Left kidney (tissue), 2 donors: Measurements from ENCODE around the gene TEX19. TPM values are rescaled to one million over a fixed set of nuclear protein-coding genes. Genes with fewer than 3 reads are reported as not detected.
"Not testable (repeated sequence)": the region's sequence is repeated elsewhere in the genome, so short reads cannot be mapped to it uniquely, and the experiment has no call there.

Experiments
- DNase-seq: peaks from one replicate; pipeline ENCODE4 v3.0.0-alpha.2; 2013
- polyA plus RNA-seq: library from polyadenylated mRNA; unstranded; fragments of 120-200 nt; gene quantifications from one replicate; pipeline ENCODE4 v1.2.1, GENCODE V29; 2013; ENCODE audit not compliant: insufficient read length

Gene TEX19
- polyA plus RNA-seq, 1 donor = not detected

DNA sequence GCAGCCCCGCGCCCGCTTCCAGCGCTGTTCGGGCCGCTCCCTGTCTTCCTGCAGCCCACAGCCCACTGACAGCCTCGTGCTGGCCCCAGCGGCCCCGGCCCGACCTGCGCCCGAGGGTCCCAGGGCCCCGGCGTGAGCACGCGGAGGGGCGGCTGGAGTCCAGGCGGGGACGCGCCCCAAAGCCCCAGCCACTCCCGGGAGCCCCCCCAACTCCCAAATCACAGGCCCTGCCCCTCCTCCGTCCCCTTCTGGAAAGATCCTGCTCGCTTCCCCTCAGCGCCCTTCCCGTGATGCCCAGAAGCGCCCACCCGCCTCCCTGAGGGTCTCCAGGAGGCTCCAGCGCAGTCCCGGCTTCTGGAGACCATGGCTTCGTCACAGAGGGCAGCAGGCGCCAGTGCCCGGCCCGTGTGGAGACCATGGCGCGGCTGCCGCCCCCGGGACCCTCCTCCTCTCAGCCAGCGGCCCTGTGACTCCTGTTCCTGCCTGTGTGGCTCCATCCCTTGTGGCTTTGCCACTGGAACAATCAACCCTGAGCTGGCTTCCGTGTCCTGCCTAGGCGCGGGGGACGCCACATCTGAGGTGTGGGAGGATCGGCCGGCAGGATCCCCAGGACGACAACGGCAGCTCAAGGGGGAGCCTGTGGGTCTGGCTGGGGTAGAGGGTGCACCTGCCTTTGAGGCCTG, 16.5 kb downstream of the TEX19 start:
- no peak for DNase-seq

DNA sequence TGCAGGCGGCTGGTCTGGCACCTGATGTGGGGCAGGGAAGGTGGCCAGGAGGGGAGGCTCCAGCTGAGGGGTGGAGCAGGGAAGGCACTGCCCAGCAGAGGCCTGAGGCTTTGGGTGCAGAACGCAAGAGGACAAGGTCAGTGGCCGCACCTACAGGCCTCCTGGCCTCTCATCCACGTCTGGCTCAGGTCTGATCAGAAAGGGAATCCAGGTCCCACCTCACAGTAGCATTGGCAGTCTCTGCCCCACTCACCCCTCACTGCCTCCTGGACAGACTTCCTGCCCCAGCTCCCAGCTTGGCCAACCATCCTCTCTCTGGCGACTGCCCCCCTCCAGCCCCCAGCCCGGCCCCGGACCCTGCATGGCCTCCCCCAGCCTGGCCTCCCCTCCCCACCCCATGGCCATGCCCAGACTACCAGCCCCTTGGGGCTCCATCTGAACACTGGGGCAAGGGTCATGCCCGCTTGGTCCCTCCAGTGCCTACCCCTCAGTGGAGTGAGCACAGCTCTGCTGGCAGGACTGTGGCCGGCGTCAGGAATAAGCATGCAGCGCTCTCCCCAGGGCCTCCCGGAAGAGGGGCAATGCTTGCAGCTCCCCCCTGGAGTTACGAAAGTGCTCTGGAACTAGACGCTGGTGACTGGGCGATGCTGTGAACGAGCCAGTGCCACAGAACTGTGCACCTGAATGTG, 17.1 kb downstream of the TEX19 start:
- no peak for DNase-seq

DNA sequence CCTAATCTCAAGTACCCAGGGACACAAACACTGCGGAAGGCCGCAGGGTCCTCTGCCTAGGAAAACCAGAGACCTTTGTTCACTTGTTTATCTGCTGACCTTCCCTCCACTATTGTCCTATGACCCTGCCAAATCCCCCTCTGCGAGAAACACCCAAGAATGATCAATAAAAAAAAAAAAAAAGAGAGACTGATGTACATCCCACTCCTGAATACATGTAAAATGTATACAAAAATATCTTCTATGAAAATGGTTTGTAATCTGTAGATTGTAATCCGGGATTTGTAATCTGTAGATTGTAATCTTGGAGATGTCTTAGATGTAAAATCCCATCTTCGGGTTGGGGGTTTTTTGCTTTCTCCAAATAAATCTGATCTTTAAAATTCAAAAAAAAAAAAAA, 18.2 kb downstream of the TEX19 start:
- DNase-seq = not testable (repeated sequence)

DNA sequence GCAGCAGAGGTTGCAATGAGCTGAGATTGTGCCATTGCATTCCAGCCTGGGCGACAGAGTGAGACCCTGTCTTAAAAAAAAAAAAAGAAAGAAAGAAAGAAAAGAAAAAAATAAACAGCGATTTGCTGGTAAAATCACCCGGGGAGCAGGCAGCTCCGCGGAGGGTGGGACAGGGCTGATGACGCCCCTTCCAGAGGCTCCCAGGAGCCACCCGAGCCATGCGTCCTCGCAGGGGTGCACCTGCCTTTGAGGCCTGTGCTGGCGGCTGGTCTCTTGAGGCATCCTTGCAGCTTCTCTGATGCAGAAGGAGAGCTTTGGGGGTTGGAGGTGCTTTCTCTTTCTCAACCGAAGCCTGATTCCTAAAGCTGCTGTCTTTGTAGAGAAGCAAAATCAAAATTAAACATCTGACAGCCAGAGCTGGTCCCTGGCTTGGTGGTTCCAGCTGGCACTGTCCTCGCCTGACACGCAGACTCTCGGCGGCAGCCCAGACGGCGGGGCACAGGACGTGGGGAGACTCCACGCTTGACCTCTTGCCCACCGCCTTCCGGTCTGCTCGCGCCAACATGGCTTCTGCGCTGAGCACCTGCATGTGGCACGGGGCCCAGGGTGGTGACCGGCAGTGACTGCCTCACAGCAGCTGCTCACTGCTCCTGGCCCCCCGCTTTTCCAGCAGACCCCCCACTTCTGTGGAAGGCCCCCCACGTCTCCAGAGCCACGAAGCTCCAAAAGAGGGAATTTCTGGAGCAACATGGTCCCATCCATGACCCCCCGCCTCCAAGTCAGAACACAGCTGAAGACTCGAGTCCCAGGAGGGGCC, 19.1 kb downstream of the TEX19 start:
- no peak for DNase-seq

DNA sequence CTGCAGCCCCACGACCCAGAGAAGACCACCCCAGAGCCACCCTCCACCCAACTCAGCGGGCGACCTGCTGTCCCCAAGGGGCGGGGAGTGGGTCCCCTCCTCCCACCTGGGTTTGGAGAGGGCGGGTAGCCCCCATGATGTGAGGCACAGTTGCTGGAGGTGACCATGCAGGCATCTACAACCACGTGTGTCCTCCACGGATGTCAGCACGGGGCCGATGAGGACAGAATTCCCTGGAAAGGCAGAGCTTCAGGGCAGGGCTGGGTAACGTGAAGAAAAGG, 19.6 kb downstream of the TEX19 start:
- DNase-seq = no peak

DNA sequence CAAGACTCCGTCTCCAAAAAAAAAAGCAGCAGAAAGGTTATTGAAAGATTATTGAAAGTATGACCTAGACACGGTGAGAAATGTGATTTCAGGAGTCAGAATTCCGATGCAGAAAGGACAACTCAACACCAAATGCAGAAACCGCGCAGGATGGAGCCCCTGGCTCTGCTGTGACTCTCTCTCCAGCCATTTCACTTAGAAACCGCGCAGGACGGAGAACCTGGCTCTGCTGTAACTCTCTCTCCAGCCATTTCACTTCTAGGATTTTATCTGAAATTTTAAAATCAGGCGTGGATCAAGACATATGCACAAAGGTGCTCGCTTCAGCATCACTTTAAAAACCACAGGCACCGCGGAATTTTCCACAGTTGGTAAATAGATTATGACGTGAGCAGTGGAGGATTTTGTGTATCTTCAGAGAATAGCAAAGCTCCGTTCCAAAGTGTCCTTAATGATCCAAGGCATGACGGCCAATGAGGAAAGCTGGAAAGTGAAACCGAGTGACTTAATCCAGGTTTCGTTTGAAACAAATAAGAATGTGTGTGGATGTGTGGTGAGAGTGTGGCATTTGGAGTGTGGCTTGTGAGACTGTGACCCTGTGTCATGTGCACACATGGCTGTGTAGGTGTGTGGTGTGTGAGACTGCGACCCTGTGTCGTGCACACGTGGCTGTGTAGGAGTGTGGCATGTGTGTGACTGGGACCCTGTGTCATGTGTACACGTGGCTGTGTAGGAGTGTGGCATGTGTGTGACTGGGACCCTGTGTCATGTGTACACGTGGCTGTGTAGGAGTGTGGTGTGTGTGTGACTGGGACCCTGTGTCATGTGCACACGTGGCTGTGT, 22.0 kb downstream of the TEX19 start:
- DNase-seq = no peak

DNA sequence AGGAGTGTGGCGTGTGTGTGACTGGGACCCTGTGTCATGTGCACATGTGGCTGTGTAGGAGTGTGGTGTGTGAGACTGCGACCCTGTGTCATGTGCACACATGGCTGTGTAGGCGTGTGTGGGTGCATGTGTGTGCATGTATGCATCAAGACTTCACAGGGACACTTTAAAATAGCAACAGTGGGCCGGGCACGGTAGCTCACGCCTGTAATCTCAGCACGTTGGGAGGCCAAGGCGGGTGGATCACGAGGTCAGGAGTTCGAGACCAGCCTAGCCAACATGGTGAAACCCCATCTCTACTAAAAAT, 22.6 kb downstream of the TEX19 start:
- DNase-seq = not testable (repeated sequence)

DNA sequence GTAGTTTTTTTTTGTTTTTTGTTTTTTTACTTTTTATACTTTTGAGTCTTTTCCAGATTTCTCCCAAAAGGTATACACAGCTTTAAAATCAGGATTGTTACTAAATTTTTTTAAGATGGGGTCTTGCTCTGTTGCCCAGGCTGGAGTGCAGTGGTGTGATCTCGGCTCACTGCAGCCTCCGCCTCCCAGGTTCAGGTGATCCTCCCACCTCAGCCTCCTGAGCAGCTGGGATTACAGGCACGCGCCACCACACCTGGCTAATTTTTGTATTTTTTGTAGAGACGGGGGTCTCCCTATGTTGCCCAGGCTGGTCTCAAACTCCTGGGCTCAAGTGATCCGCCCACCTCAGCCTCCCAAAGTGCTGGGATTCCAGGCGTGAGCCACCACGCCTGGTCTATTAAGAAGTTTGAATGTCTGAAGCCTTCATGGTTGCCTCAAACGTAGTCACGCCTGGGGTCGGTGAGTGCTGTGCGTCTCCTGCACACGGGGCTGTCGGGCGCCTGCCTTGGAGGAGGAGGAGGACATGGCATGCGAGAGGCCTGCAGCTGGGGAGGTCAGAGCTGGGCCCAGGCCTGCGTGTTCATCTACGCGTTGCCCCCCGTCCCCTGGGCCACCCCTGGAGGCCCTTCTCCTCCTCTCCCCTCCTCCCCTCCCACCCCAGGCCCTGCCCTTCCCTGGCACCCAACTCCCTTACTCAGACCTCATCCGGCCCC, 23.3 kb downstream of the TEX19 start:
- not testable (repeated sequence) for DNase-seq

DNA sequence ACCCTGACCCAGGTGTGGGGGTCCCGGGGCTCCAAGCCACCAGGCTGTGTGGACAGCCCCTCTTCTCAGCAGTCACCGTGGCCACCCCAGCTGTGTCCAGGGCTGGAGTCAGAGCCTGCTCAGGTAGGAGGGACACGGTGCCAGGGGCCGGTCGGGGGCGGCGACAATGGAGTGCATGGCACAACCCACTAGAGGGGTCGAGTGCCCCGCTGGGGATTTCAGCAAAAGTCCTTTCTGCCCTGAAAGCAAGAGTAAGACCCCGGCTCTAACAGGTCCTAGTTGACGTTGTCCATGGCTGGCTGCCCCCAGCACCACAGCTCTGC, 23.8 kb downstream of the TEX19 start:
- no peak for DNase-seq

DNA sequence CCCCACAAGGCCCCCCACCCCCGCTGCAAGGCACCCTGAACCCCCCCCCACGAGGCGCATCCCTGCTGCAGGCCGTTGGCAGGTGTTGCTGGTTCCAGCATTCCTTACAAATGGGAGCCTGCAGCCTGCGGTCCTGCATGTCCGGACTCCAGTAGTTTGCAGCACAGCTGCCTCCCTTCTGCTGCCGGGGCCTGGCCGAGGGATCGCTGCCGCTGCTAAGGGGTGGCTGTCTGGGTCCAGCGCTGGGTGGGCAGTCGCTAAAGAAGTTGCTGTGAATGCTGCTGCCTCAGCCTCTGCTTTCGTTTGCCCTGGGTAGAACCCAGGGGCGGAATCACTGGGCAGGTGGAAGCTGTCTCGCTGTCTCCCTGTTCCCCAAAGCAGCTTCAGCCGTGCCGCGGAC, 24.4 kb downstream of the TEX19 start:
- no peak for DNase-seq

DNA sequence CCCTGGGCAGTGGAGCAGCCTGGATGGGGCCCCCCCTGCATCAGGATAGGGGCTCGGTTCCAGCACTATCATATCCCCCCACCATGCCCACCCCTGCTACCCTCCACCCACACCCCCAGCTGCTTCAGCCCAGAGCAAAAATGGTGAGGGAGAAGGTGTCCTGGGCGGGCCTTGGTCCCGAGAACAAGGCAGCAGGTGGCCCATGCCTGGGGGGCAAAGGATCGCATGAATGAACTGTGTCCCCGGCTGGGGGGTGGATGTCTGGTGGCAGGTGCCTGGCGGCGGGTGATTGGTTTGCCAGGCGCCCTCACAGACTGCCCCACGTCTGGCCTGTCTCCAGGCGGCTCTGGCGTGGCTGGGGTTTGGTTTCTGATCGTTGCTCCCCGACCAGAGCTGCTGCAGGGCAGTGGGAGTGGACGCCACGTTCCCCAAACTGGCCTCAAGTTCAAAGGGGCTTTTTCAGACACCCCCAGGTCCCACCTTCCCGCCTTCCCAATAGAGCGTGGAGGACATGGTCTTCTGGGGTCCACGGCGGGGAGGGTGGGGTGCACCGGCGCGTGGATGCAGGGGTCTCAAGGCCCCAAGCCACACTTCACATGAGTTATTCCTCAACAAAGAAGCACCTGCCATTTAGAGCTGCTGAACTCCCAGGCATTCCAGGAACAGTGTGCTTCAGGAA, 25.1 kb downstream of the TEX19 start:
- no peak for DNase-seq

DNA sequence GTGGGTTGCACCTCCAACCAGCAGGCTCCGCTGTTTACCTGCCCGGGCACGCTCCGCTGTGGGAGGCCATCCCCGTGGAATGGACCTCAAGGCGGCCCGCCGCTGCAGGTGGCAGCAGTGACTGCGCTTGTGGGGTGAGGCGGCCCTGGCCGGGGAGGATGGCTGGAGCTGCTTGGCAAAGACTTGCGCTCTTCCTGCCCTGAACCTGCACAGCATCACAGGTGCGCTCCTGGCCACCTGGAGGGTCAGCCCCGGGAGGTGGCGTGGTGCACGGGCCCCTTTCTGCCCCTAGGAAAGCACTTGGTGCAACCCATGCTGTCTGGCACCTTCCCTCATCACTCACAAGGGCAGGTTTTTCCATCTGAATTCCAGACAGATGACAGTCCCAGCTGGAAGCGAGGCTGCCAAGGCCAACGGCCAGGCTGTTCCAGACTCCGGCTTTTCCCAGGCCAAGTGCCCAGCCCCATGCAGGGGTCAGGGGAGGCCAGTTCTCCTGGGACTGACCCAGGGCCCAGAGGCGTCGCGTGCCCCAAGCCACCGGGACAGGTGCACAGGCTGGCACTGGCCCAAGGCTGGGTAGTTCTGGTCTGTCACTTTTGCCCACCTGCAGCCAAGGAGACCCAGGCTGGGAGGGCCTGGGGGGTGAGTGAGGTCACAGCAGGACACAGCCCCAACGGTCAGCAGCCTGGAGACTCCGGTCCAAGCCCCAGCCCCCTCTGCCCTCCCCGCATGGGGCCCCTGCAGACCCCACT, 25.9 kb downstream of the TEX19 start:
- no peak for DNase-seq

DNA sequence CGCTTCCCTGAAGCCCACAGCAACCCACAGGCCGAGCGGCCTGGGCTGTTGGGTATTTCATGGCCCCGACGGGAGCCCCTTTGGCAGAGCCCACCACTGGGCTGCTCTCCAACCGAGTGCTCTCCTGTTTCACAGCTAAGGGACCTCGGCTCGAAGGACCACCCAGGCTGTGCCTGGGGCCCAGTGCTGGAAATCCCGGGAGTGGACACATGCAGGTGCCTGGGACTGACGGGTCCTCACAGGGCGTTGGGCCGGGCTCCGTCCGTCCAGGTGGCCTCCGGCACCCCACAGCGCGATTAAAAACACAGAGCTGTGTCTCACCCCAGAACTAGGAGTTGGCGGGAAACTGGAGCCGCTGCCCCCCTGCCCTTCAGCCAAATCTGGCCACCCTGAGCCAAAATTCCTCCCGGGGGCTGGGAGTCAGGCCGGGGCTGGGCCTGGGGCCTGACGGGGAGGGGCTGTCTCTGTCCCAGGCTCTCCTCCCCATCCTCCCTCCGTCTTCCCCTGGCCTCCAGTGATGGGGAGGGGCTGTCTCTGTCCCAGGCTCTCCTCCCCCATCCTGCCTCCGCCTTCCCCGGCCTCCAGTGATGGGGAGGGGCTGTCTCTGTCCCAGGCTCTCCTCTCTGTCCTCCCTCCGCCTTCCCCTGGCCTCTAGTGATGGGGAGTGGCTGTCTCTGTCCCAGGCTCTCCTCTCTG, 26.7 kb downstream of the TEX19 start:
- DNase-seq = no peak

DNA sequence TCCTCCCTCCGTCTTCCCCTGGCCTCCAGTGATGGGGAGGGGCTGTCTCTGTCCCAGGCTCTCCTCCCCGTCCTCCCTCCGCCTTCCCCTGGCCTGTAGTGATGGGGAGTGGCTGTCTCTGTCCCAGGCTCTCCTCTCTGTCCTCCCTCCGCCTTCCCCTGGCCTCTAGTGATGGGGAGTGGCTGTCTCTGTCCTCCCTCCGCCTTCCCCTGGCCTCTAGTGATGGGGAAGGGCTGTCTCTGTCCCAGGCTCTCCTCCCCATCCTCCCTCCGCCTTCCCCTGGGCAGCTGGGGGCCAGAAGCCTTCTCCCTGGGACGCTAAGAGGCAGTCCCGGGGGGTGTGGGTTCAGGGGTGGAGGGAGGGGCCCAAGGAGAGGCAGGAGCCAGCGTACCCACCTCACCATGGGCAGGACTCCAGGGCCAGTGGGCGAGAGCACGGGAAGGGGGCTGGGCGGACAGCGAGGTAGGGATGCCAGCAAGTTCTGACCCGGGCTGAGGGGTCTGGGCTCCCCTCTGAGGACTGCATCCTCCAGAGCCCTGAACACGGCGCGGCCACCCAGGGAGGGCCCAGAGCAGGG, 27.3 kb downstream of the TEX19 start:
- DNase-seq = no peak

DNA sequence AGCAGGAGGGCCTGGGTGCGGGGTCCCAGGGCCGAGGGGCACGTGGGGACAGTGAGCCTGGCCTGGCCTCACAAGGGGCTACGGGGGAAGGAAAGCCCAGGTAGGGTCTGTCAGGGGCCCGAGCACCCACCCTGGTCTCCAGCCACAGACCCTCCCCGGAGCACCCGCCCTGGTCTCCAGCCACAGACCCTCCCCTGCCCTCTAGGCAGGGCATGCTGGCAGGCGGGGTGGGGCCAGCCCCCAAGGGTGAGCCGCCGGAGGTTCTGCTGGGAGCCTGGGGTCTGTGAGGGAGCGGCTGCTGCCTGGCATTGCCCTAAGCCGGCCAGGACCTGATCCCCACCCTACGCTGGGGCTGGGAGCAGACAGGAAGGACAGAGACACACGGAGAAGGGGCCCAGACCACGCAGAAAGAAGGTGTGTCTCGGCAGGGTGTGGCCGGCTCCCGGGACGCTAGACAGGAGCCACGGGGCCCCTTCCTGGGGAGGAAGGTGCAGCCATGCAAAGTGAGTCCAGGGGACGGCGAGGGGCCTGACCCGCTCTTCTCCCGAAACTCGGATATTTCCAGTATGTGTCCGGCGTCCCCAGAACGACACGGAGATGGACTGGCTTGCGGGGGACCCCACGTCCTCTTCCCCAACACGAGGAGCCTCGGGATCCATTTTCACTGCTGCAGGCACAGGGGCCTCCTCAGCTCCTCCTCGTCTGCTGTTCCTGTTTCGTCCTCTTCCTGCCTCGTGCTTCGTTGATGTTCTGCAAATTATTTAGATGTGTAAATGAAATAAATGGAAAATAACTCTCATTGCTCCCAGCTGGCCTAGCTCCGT, 28.0 kb downstream of the TEX19 start:
- no peak for DNase-seq

DNA sequence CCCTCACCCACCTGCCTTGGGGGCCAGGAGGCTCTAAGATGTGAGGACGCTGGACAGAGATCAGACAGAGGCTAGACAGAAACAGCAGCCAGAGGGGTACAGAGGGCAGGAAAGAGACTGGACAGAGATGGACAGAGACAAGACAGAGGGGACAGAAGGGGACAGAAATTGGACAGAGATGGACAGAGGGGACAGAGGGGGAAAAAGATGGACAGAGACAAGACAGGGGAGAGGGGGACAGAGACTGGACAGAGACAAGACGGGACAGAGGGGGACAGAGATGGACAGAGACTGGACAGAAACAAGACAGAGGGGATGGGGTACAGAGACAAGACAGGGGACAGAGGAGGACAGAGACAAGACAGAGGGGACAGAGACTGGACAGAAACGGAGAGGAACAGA, 28.7 kb downstream of the TEX19 start:
- no peak for DNase-seq

DNA sequence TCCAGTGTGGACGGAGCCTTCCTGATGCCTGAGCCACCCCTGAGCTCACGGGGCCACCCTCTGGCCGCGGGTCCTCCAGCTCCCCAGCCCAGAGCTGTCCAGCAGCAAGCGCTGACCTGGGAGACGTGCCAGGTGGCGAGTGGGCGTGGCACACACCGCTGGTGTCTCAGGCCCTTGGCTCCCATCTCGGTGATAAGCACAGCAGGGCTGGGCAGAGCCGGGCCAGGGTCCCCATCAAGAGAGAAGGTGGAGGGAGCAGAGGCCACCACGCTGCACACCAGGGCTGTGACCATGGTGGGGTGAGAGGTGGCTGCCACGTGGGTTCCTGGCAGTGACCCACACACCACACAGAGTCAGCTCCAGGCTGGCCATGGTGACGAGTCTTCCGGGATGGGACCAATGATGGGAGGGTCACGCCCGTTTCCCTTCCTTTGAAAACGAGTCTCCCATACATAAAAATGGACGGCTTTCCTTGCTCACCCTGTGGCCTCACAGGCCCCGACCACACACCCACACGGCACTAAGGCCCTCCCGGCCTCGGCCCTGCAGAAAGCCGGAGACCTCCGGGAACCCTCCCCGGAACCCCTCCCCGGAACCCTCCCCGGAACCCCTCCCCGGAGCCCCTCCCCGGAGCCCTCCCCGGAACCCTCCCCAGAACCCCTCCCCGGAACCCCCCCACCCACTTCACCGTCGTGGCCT, 29.3 kb downstream of the TEX19 start:
- DNase-seq = no peak

DNA sequence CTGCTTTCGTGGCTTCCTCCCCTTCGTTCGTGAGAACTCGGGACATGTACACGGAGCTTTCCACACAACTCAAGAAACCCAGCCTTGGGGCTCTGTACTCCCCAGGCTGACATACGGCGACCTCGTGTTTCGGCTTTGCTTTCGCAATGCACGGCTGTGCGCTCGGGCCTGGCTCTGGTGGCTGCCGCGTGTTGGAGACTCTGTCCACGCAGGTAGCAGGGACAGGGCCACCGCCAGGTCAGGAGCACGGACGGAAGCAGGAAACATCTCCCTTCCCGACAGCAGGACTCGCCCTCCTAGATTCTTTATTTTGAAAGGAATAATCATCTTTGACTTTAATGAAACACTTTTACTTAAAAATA, 29.9 kb downstream of the TEX19 start:
- DNase-seq = no peak
